OCI-LY7 (cell line): ENCODE measurements around the gene CCDC179. TPM values are rescaled to one million over a fixed set of nuclear protein-coding genes. Genes with fewer than 3 reads are reported as not detected.

Experiments used
- BruUV-seq: library from RNA; stranded (reverse); fragments of 400-500 nt; replicated peaks from 2 replicates; lab custom pipeline; 2021; lab: Mats Ljungman, UMichigan
- CTCF ChIA-PET: fragments of 300-600 bp; sonication (Branson Sonifier 250); formaldehyde crosslinking; loops from one replicate; lab custom pipeline; 2022; ENCODE audit warnings: antibody characterized with exemption; ENCODE audit not compliant: unreplicated experiment; lab: Charles Lee
- POLR2A ChIA-PET: fragments of 300-600 bp; sonication (Branson Sonifier 250); formaldehyde crosslinking; loops from one replicate; lab custom pipeline; 2022; ENCODE audit warnings: antibody characterized with exemption; lab: Charles Lee
- DNase-seq: peaks from one replicate; pipeline ENCODE4 v3.0.0-alpha.2; 2015; ENCODE audit warnings: low spot score
- H2AFZ ChIP-seq: fragments of 200-600 bp; sonication (generic), shearing (Covaris generic); 2 replicates; pipeline ENCODE4 v1.6.1; 2014; ENCODE audit warnings: mild to moderate bottlenecking, antibody characterized with exemption, low read length, moderate library complexity
- H3K27ac ChIP-seq: fragments of 200-600 bp; sonication (generic); 2 replicates; pipeline ENCODE4 v1.5.1; 2014; ENCODE audit warnings: mixed run types, low read depth, mild to moderate bottlenecking, moderate library complexity, low read length, inconsistent platforms; ENCODE audit not compliant: poor library complexity, severe bottlenecking
- H3K36me3 ChIP-seq: fragments of 200-600 bp; sonication (generic); 2 replicates; pipeline ENCODE4 v1.6.1; 2014; ENCODE audit warnings: mild to moderate bottlenecking, antibody characterized with exemption, low read length, moderate library complexity, mixed read lengths; ENCODE audit not compliant: insufficient read depth
- H3K4me1 ChIP-seq: fragments of 200-600 bp; sonication (generic); 2 replicates; pipeline ENCODE4 v1.5.1; 2014; ENCODE audit warnings: mild to moderate bottlenecking, low read length; ENCODE audit not compliant: insufficient read depth, poor library complexity, severe bottlenecking
- H3K4me2 ChIP-seq: fragments of 200-600 bp; sonication (generic); 2 replicates; pipeline ENCODE4 v1.6.1; 2014; ENCODE audit warnings: mild to moderate bottlenecking, low read length
- H3K4me3 ChIP-seq: fragments of 200-600 bp; sonication (generic); 2 replicates; pipeline ENCODE4 v1.5.1; 2014; ENCODE audit warnings: mild to moderate bottlenecking, low read depth, low read length; ENCODE audit not compliant: poor library complexity, severe bottlenecking
- H3K79me2 ChIP-seq: fragments of 200-600 bp; sonication (generic); 2 replicates; pipeline ENCODE4 v1.6.1; 2016; ENCODE audit warnings: low read depth, mild to moderate bottlenecking, low read length, moderate library complexity, mixed read lengths; ENCODE audit not compliant: insufficient read depth
- H3K9me2 ChIP-seq: fragments of 200-600 bp; sonication (generic); 2 replicates; pipeline ENCODE4 v1.6.1; 2016; ENCODE audit warnings: mild to moderate bottlenecking, low read length, mixed read lengths; ENCODE audit not compliant: insufficient read depth
- H3K9me3 ChIP-seq: fragments of 200-600 bp; sonication (generic); 2 replicates; pipeline ENCODE4 v1.6.1; 2014; ENCODE audit warnings: mild to moderate bottlenecking, mixed run types, low read length, mixed read lengths
- H4K20me1 ChIP-seq: fragments of 200-600 bp; sonication (generic); 2 replicates; pipeline ENCODE4 v1.6.1; 2014; ENCODE audit warnings: mild to moderate bottlenecking, antibody characterized with exemption, low read length, moderate library complexity, mixed read lengths; ENCODE audit not compliant: insufficient read depth
- EZH2phosphoT487 ChIP-seq: fragments of 200-600 bp; sonication (generic); IDR thresholded peaks from 2 replicates; pipeline ENCODE4 v1.6.1; 2018; ENCODE audit warnings: low read depth, borderline replicate concordance, mild to moderate bottlenecking, mixed run types, antibody characterized with exemption, low read length, moderate library complexity, mixed read lengths
- intact Hi-C: fragments of 100-400 bp; cut with micrococcal nuclease; formaldehyde crosslinking; loops from one replicate; pipeline ENCODE4 v1.10.0; 2022; ENCODE audit not compliant: unreplicated experiment
- total RNA-seq, 2 experiments: library from RNA; depleted of rRNA in 1 of 2; stranded (reverse); fragments of >200 nt in 1 of 2; shearing (Covaris generic) in 1 of 2; gene quantifications; 2 replicates each; pipeline ENCODE4 v1.2.3, GENCODE V29; 2014 to 2022
- TF ChIP-seq, protein P1 (sequence below): fragments of 200-600 bp; sonication (generic); conservative IDR thresholded peaks from 2 replicates; pipeline ENCODE4 v1.5.1; 2014; ENCODE audit warnings: mild to moderate bottlenecking, antibody characterized with exemption, low read length, moderate library complexity, mixed read lengths

The CCDC179 gene
- total RNA-seq, 2 experiments from 2014 or later: not detected

DNA sequence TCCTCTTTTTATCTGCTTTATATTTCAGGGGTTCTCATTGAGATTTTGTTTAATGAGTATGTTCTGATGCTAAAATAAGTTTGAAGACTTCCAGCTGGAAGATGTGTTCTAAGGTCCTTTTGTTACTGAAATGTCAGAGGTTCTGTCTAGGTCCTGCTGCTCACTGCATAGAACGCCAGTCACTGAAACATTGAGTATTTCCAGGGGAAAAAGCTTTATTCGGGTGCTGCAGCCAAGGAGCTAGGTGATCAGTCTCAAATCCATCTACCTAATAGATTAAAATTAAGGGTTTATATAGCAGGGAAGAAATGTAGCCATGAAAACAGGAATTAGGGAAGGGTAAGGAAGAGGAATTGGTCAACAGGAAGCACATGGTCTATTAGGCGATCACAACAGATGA is 50.4 kb downstream of the CCDC179 start:
- H4K20me1 ChIP-seq: no peaks in the 10 kb centered on the region
- H3K27ac ChIP-seq: no peak overlapping the region
- no peak overlapping the region for H3K4me2 ChIP-seq
- H3K9me3 ChIP-seq: peaks cover 6% of the 10 kb centered on the region; the same call in 1 of the 2 replicates
- POLR2A ChIA-PET: interaction anchor here (0.5 to 1.0 kb wide), 3 partner anchors 12 to 17 kb away, joined by 3 to 4 read pairs (median 3); no protein-coding TSS in a partner anchor
- H3K4me1 ChIP-seq: peaks cover 20% of the 10 kb centered on the region
- CTCF ChIA-PET: interaction anchor here (1.2 kb wide), 1 partner anchor 28 kb away, joined by 3 read pairs; no protein-coding TSS in a partner anchor
- H3K36me3 ChIP-seq: no peaks in the 10 kb centered on the region
- no peak overlapping the region for H3K4me3 ChIP-seq
- no peaks in the 10 kb centered on the region for H3K79me2 ChIP-seq
- BruUV-seq: no TSS peak
- H2AFZ ChIP-seq: no peak overlapping the region
- intact Hi-C loops: loop anchor here (5.0 kb wide), 1 partner anchor 183 kb away; the partner anchor contains the start of gene FANCF
- H3K9me2 ChIP-seq: no peaks in the 10 kb centered on the region
- DNase-seq: no peak
- no peak for TF ChIP-seq EZH2phosphoT487
- TF ChIP-seq, protein P1, sequence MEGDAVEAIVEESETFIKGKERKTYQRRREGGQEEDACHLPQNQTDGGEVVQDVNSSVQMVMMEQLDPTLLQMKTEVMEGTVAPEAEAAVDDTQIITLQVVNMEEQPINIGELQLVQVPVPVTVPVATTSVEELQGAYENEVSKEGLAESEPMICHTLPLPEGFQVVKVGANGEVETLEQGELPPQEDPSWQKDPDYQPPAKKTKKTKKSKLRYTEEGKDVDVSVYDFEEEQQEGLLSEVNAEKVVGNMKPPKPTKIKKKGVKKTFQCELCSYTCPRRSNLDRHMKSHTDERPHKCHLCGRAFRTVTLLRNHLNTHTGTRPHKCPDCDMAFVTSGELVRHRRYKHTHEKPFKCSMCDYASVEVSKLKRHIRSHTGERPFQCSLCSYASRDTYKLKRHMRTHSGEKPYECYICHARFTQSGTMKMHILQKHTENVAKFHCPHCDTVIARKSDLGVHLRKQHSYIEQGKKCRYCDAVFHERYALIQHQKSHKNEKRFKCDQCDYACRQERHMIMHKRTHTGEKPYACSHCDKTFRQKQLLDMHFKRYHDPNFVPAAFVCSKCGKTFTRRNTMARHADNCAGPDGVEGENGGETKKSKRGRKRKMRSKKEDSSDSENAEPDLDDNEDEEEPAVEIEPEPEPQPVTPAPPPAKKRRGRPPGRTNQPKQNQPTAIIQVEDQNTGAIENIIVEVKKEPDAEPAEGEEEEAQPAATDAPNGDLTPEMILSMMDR: no peak

DNA sequence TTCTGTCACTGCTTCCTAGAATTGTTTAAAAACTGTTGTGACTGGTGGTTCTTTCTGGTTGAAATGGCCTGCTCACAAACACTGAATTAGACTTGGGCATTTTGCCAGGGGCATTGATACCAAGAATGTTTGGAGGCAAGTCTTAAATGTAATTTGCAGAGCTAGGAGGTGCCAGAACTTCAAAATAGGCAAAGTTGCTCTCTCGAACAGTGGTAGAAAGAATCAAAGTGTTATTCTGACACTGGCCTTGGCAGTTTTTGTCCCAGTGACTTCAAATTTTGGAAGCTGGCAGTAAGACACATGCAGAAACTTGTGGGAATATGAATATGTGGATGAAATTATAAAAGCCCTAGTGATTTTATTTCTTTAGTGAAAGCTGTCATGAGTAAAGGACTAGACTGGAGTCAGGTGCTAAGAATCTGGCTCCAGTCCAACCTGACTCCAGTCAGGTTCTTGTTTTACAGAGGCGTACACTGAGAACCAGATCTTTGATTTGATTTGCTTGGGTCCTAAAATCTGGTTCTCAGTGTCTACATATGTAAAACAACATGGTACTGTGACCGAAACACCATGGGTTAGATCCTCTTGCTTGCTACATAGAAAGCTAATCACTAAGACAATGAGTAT is 51.6 kb downstream of the CCDC179 start:
- intact Hi-C loops: loop anchor here (5.0 kb wide), 1 partner anchor 181 kb away; the partner anchor contains the start of gene FANCF
- no peak for DNase-seq
- Histone ChIP-seq H3K9me3 (peaks cover 6% of the 10 kb centered on the region; the same call in 1 of the 2 replicates), H3K4me3 (no peak overlapping the region), H3K27ac (peak overlapping the region; percentile 28), H3K4me2 (peak overlapping the region; percentile 62), H3K4me1 (peaks cover 20% of the 10 kb centered on the region), H3K79me2 (no peaks in the 10 kb centered on the region), H3K9me2 (no peaks in the 10 kb centered on the region), H4K20me1 (no peaks in the 10 kb centered on the region), H2AFZ (no peak overlapping the region), H3K36me3 (no peaks in the 10 kb centered on the region)
- CTCF ChIA-PET: interaction anchor here (1.2 kb wide), 1 partner anchor 27 kb away, joined by 3 read pairs; no protein-coding TSS in a partner anchor
- no TSS peak for BruUV-seq
- POLR2A ChIA-PET: interaction anchor here (0.5 to 1.9 kb wide), 3 partner anchors 10 to 100 kb away, joined by 4 to 5 read pairs (median 4); no protein-coding TSS in a partner anchor
- TF ChIP-seq EZH2phosphoT487: no peak
- TF ChIP-seq, protein P1: no peak
